MM.1S (cell line): ENCODE results near the gene DTNB.

Source experiments
- DNase-seq: peaks from one replicate; pipeline ENCODE4 v3.0.0-alpha.2; 2015
- H2AFZ ChIP-seq: fragments of 300-600 bp; sonication (generic); 2 replicates; pipeline ENCODE4 v1.6.0; 2016; ENCODE audit warnings: antibody characterized with exemption, low read length
- H3F3A ChIP-seq: fragments of 300-600 bp; sonication (generic); 2 replicates; pipeline ENCODE4 v1.6.1; 2016; ENCODE audit warnings: mild to moderate bottlenecking, antibody characterized with exemption, low read length, moderate library complexity, mixed read lengths; ENCODE audit not compliant: insufficient read depth
- H3K27ac ChIP-seq: fragments of 300-600 bp; sonication (generic); 2 replicates; pipeline ENCODE4 v1.5.1; 2016; ENCODE audit warnings: mild to moderate bottlenecking, low read length
- H3K27me3 ChIP-seq: fragments of 300-600 bp; sonication (generic); replicated peaks from 2 replicates; pipeline ENCODE4 v1.6.0; 2016; ENCODE audit warnings: low read length; ENCODE audit not compliant: insufficient read depth
- H3K36me3 ChIP-seq: fragments of 300-600 bp; sonication (generic); replicated peaks from 2 replicates; pipeline ENCODE4 v1.6.1; 2016; ENCODE audit warnings: mild to moderate bottlenecking, low read length, mixed read lengths; ENCODE audit not compliant: insufficient read depth
- H3K4me1 ChIP-seq: fragments of 300-600 bp; sonication (generic); 2 replicates; pipeline ENCODE4 v1.6.1; 2016; ENCODE audit warnings: low read length, mixed read lengths
- H3K4me2 ChIP-seq: fragments of 300-600 bp; sonication (generic); 2 replicates; pipeline ENCODE4 v1.6.0; 2016; ENCODE audit warnings: low read depth, low read length
- H3K4me3 ChIP-seq: fragments of 300-600 bp; sonication (generic); 2 replicates; pipeline ENCODE4 v1.5.1; 2016; ENCODE audit warnings: low read length, mixed read lengths
- H3K79me2 ChIP-seq: fragments of 300-600 bp; sonication (generic); 2 replicates; pipeline ENCODE4 v1.6.1; 2016; ENCODE audit warnings: mixed run types, low read length, mixed read lengths
- H3K9ac ChIP-seq: fragments of 300-600 bp; sonication (generic); 2 replicates; pipeline ENCODE4 v1.6.1; 2016; ENCODE audit warnings: low read length, mixed read lengths
- H3K9me2 ChIP-seq: fragments of 300-600 bp; sonication (generic); replicated peaks from 2 replicates; pipeline ENCODE4 v1.6.1; 2016; ENCODE audit warnings: mild to moderate bottlenecking, low read length, mixed read lengths; ENCODE audit not compliant: insufficient read depth
- H3K9me3 ChIP-seq: fragments of 300-600 bp; sonication (generic); replicated peaks from 2 replicates; pipeline ENCODE4 v1.6.1; 2016; ENCODE audit warnings: mild to moderate bottlenecking, low read length, mixed read lengths; ENCODE audit not compliant: insufficient read depth
- H4K20me1 ChIP-seq: fragments of 300-600 bp; sonication (generic); 2 replicates; pipeline ENCODE4 v1.6.1; 2016; ENCODE audit warnings: mild to moderate bottlenecking, low read length, moderate library complexity, mixed read lengths; ENCODE audit not compliant: insufficient read depth
- CTCF ChIP-seq: fragments of 300-600 bp; sonication (generic); IDR thresholded peaks from 2 replicates; pipeline ENCODE4 v1.5.1; 2016; ENCODE audit warnings: antibody characterized with exemption, low read length, mixed read lengths
- EZH2 ChIP-seq: fragments of 300-600 bp; sonication (generic); optimal IDR thresholded peaks from 2 replicates; pipeline ENCODE3; 2017; ENCODE audit warnings: low read depth, mild to moderate bottlenecking, antibody characterized with exemption, low read length, mixed read lengths
- EZH2phosphoT487 ChIP-seq: fragments of 300-600 bp; sonication (generic); IDR thresholded peaks from 2 replicates; pipeline ENCODE4 v1.6.1; 2018; ENCODE audit warnings: antibody characterized with exemption, low read length

Gene DTNB

GRCh38 chr2:25615386-25615785, 58.0 kb downstream of the DTNB start:
- Histone ChIP-seq H4K20me1 (no peaks in the 10 kb centered on the region), H3F3A (no peaks in the 10 kb centered on the region), H3K4me2 (no peak overlapping the region), H3K27me3 (no peaks in the 10 kb centered on the region), H2AFZ (no peak overlapping the region), H3K79me2 (no peaks in the 10 kb centered on the region), H3K4me3 (no peak overlapping the region), H3K27ac (no peak overlapping the region), H3K9ac (no peak overlapping the region), H3K4me1 (peaks cover 3% of the 10 kb centered on the region; the same call in 1 of the 2 replicates), H3K36me3 (no peaks in the 10 kb centered on the region), H3K9me2 (no peaks in the 10 kb centered on the region), H3K9me3 (no peaks in the 10 kb centered on the region)
- TF ChIP-seq EZH2 (no peak), CTCF (no peak), EZH2phosphoT487 (no peak)
- no peak for DNase-seq

GRCh38 chr2:25614711-25615110, 58.7 kb downstream of the DTNB start:
- no peak overlapping the region for H3K27ac ChIP-seq
- no peaks in the 10 kb centered on the region for H3K79me2 ChIP-seq
- no peak overlapping the region for H3K4me3 ChIP-seq
- peaks cover 3% of the 10 kb centered on the region; the same call in 1 of the 2 replicates for H3K4me1 ChIP-seq
- H3K9me2 ChIP-seq: no peaks in the 10 kb centered on the region
- no peak for DNase-seq
- no peaks in the 10 kb centered on the region for H3K27me3 ChIP-seq
- no peaks in the 10 kb centered on the region for H4K20me1 ChIP-seq
- H3F3A ChIP-seq: no peaks in the 10 kb centered on the region
- no peaks in the 10 kb centered on the region for H3K9me3 ChIP-seq
- no peaks in the 10 kb centered on the region for H3K36me3 ChIP-seq
- H3K9ac ChIP-seq: no peak overlapping the region
- H2AFZ ChIP-seq: no peak overlapping the region
- no peak overlapping the region for H3K4me2 ChIP-seq
- no peak for TF ChIP-seq EZH2
- TF ChIP-seq CTCF: no peak
- TF ChIP-seq EZH2phosphoT487: no peak

GRCh38 chr2:25608718-25609117, 64.7 kb downstream of the DTNB start:
- Histone ChIP-seq H3K9ac (no peak overlapping the region), H3K36me3 (no peaks in the 10 kb centered on the region), H3K9me2 (no peaks in the 10 kb centered on the region), H3K27me3 (no peaks in the 10 kb centered on the region), H3K4me3 (no peak overlapping the region), H3K4me2 (no peak overlapping the region), H3K4me1 (peaks cover 4% of the 10 kb centered on the region), H2AFZ (no peak overlapping the region), H3K27ac (no peak overlapping the region), H3K79me2 (no peaks in the 10 kb centered on the region), H4K20me1 (no peaks in the 10 kb centered on the region), H3K9me3 (no peaks in the 10 kb centered on the region), H3F3A (no peaks in the 10 kb centered on the region)
- DNase-seq: no peak
- TF ChIP-seq CTCF (no peak), EZH2phosphoT487 (no peak), EZH2 (no peak)
